ENCODE data around the gene TAF1B.
A peak's percentile ranks its signal among the peaks of the same experiment; 100 is the strongest.

The TAF1B gene

GRCh38 chr2:9803023-9803805 lies 40.1 kb upstream of the TAF1B start:
- no peak for TF ChIP-seq CTCF (IDR thresholded peaks at IDR 0.05; ENCODE audit: extremely low read depth, insufficient read depth, missing control alignments)
- no peak for DNase-seq (ENCODE audit: low spot score)
- in situ Hi-C loops (cut with MboI; ENCODE audit: low pct_unique_long_range_greater_than_20kb, low sequenced_read_pairs, unreplicated experiment) = no loop called here

GRCh38 chr2:9805435-9806297 lies 37.6 kb upstream of the TAF1B start:
- DNase-seq (ENCODE audit: low spot score) = peak; percentile 14
- TF ChIP-seq CTCF (IDR thresholded peaks at IDR 0.05; ENCODE audit: extremely low read depth, insufficient read depth, missing control alignments) = no peak
- in situ Hi-C loops (cut with MboI; ENCODE audit: low pct_unique_long_range_greater_than_20kb, low sequenced_read_pairs, unreplicated experiment) = no loop called here

- TF ChIP-seq CTCF (IDR thresholded peaks at IDR 0.05; ENCODE audit: extremely low read depth, insufficient read depth, missing control alignments) = no peak
- in situ Hi-C loops (cut with MboI; ENCODE audit: low pct_unique_long_range_greater_than_20kb, low sequenced_read_pairs, unreplicated experiment) = no loop called here
- no peak for DNase-seq (ENCODE audit: low spot score)
Measured at GRCh38 chr2:9806298-9806610, 37.0 kb upstream of the TAF1B start.

- in situ Hi-C loops (cut with MboI; ENCODE audit: low pct_unique_long_range_greater_than_20kb, low sequenced_read_pairs, unreplicated experiment) = no loop called here
- DNase-seq (ENCODE audit: low spot score) = peak; percentile 6
- TF ChIP-seq CTCF (IDR thresholded peaks at IDR 0.05; ENCODE audit: extremely low read depth, insufficient read depth, missing control alignments) = no peak
Measured at GRCh38 chr2:9806656-9807055, 36.6 kb upstream of the TAF1B start.

GRCh38 chr2:9807056-9807455 lies 36.2 kb upstream of the TAF1B start:
- in situ Hi-C loops (cut with MboI; ENCODE audit: low pct_unique_long_range_greater_than_20kb, low sequenced_read_pairs, unreplicated experiment) = no loop called here
- no peak for TF ChIP-seq CTCF (IDR thresholded peaks at IDR 0.05; ENCODE audit: extremely low read depth, insufficient read depth, missing control alignments)
- DNase-seq (ENCODE audit: low spot score) = no peak

- in situ Hi-C loops (cut with MboI; ENCODE audit: low pct_unique_long_range_greater_than_20kb, low sequenced_read_pairs, unreplicated experiment) = no loop called here
- DNase-seq (ENCODE audit: low spot score) = peak; percentile 9
- TF ChIP-seq CTCF (IDR thresholded peaks at IDR 0.05; ENCODE audit: extremely low read depth, insufficient read depth, missing control alignments) = no peak
Measured at GRCh38 chr2:9807555-9808305, 35.5 kb upstream of the TAF1B start.
